Measurements from ENCODE around the gene ERICH2. TPM values are rescaled to one million over a fixed set of nuclear protein-coding genes. Genes with fewer than 3 reads are reported as not detected.

Gene ERICH2
- total RNA-seq, 1 experiment from 2014 or later: 2.4 TPM

- Histone ChIP-seq H3K27ac (ENCODE audit: low read depth, low read length) (peak overlapping the region; percentile 46; the same call in 1 of the 2 replicates), H3K4me3 (replicated peaks in 1 of 2; ENCODE audit: low read depth in 1 of 2, low read length in 2 of 2) (peak overlapping the region; percentile 53 to 67), H3K9ac (ENCODE audit: low read length) (peak overlapping the region; percentile 64), H4K20me1 (ENCODE audit: insufficient read depth) (no peaks in the 10 kb centered on the region), H2AFZ (ENCODE audit: low read depth, low read length, poor library complexity, severe bottlenecking) (peak overlapping the region; percentile 99), H3K4me2 (ENCODE audit: low read length) (peak overlapping the region; percentile 97), H3K79me2 (ENCODE audit: insufficient read depth, low read length) (no peaks in the 10 kb centered on the region), H3K27me3 (ENCODE audit: insufficient read depth, low read length) (no peaks in the 10 kb centered on the region), H3K9me3 (ENCODE audit: control insufficient read depth in 1 of 2, insufficient read depth in 1 of 2, low read depth in 1 of 2, low read length in 2 of 2) (no peaks in the 10 kb centered on the region), H3K9me2 (ENCODE audit: insufficient read depth) (no peaks in the 10 kb centered on the region), H3K4me1 (ENCODE audit: control insufficient read depth in 1 of 2, insufficient read depth in 2 of 2, low read length in 2 of 2) (peaks cover 3 to 27% of the 10 kb centered on the region in 2 experiments; a peak in 3 of 4 replicates), H3K36me3 (ENCODE audit: control insufficient read depth in 1 of 2, insufficient read depth in 2 of 2, low read length in 2 of 2) (no peaks in the 10 kb centered on the region)
- ChIA-PET POLR2A (interaction anchor here (0.6 to 1.4 kb wide), 5 partner anchors 57 to 493 kb away, joined by 3 to 5 read pairs (median 4); no protein-coding TSS in a partner anchor), CTCF (interaction anchor here (0.6 to 6.1 kb wide), 22 partner anchors 8 to 582 kb away, joined by 3 to 87 read pairs (median 5); no protein-coding TSS in a partner anchor), RAD21 (ENCODE audit: low non-redundant PET in 1 of 2, low total read pairs in 2 of 2, uncharacterized antibody in 2 of 2, unreplicated experiment in 2 of 2) (interaction anchor here (0.6 to 1.4 kb wide), 7 partner anchors 9 to 1864 kb away, joined by 3 to 5 read pairs (median 3); no protein-coding TSS in a partner anchor)
- no peak for DNase-seq (ENCODE audit: low read depth, low spot score)
- TF ChIP-seq FOSL1 (IDR thresholded peaks at IDR 0.05; ENCODE audit: low read depth) (no peak), POLR2AphosphoS5 (IDR thresholded peaks at IDR 0.05; ENCODE audit: low read depth, low read length) (no peak), JUND (IDR thresholded peaks at IDR 0.05) (no peak), YY1 (IDR thresholded peaks at IDR 0.05; ENCODE audit: extremely low read depth, insufficient replicate concordance, low read depth, low read length) (no peak), MAX (IDR thresholded peaks at IDR 0.05) (no peak), ATF3 (IDR thresholded peaks at IDR 0.05) (no peak), SIN3A (IDR thresholded peaks at IDR 0.05; ENCODE audit: low read depth) (no peak), ZNF274 (IDR thresholded peaks at IDR 0.05; ENCODE audit: low read depth, low read length) (no peak), CTCF (IDR thresholded peaks at IDR 0.05 in 2 of 3, conservative IDR thresholded peaks at IDR 0.05 in 1 of 3; ENCODE audit: borderline replicate concordance in 1 of 3, insufficient read depth in 1 of 3, low read depth in 2 of 3, low read length in 2 of 3) (no peak)
- TSS peak; percentile 50 for BruUV-seq (replicated peaks)
- intact Hi-C loops (cut with micrococcal nuclease): loop anchor here (2.0 to 5.0 kb wide), 2 partner anchors 55 to 455 kb away; no protein-coding TSS in a partner anchor
- ATAC-seq: peak; percentile 33
Observed at GRCh38 chr2:170817093-170818035, 47.2 kb downstream of the ERICH2 start.
